BE2C (cell line): ENCODE data around the gene CD163. TPM values are rescaled to one million over a fixed set of nuclear protein-coding genes. Genes with fewer than 3 reads are reported as not detected.
"Not testable (repeated sequence)": the region's sequence is repeated elsewhere in the genome, so short reads cannot be mapped to it uniquely, and the experiment has no call there.

Source experiments
- DNase-seq: peaks from one replicate; pipeline ENCODE4 v3.0.0-alpha.2; 2020
- H3K27me3 ChIP-seq: fragments of 250-450 bp; sonication (Bioruptor Pico); 2 replicates; pipeline ENCODE4 v1.5.1; 2020; ENCODE audit warnings: mild to moderate bottlenecking
- H3K36me3 ChIP-seq: fragments of 250-450 bp; sonication (Bioruptor Pico); 2 replicates; pipeline ENCODE4 v1.5.1; 2020; ENCODE audit warnings: mild to moderate bottlenecking
- H3K4me1 ChIP-seq: fragments of 250-450 bp; sonication (Bioruptor Pico); 2 replicates; pipeline ENCODE4 v1.5.1; 2020
- H3K4me3 ChIP-seq: 2 replicates; pipeline ENCODE4 v1.5.1; 2011; ENCODE audit warnings: low read depth, low read length
- H3K9me3 ChIP-seq: fragments of 250-450 bp; sonication (Bioruptor Pico); 2 replicates; pipeline ENCODE4 v1.5.1; 2020
- CTCF ChIP-seq: IDR thresholded peaks from 2 replicates; pipeline ENCODE4 v1.5.1; 2012; ENCODE audit warnings: mild to moderate bottlenecking, low read depth, low read length
- polyA plus RNA-seq: library from polyadenylated mRNA; unstranded; fragments of >200 nt; gene quantifications from one replicate; pipeline ENCODE4 v1.2.1, GENCODE V29; 2012; ENCODE audit warnings: low read depth, missing spikeins; ENCODE audit not compliant: insufficient read length, insufficient read depth

CD163 gene
- not detected for polyA plus RNA-seq

- H3K4me1 ChIP-seq, result no peaks in the 10 kb centered on the region
- no peak for TF ChIP-seq CTCF
- DNase-seq, result no peak
- H3K9me3 ChIP-seq, result no peaks in the 10 kb centered on the region
- H3K27me3 ChIP-seq, result peaks cover 9% of the 10 kb centered on the region
- no peak within 1 kb of the TSS for H3K4me3 ChIP-seq
- no peaks in the 10 kb centered on the region for H3K36me3 ChIP-seq
Measured at GRCh38 chr12:7503686-7504415, at the start of gene CD163. Gene CD163, minus strand, starts transcription at chr12:7503777. Its CDS starts 87 bp downstream, at chr12:7503690.

GRCh38 chr12:7542813-7543212 lies 39.2 kb upstream of the CD163 start:
- no peaks in the 10 kb centered on the region for H3K9me3 ChIP-seq
- 0 out of 2 replicates have a peak, but pooled peaks cover 3% of the 10 kb centered on the region for H3K27me3 ChIP-seq
- H3K36me3 ChIP-seq, result no peaks in the 10 kb centered on the region
- H3K4me3 ChIP-seq, result no peak overlapping the region
- DNase-seq, result no peak
- TF ChIP-seq CTCF, result no peak
- H3K4me1 ChIP-seq, result no peaks in the 10 kb centered on the region

GRCh38 chr12:7542046-7542445 lies 38.5 kb upstream of the CD163 start:
- H3K9me3 ChIP-seq, result no peaks in the 10 kb centered on the region
- H3K4me3 ChIP-seq, result no peak overlapping the region
- no peak for DNase-seq
- TF ChIP-seq CTCF, result no peak
- H3K36me3 ChIP-seq, result no peaks in the 10 kb centered on the region
- no peaks in the 10 kb centered on the region for H3K4me1 ChIP-seq
- 0 out of 2 replicates have a peak, but pooled peaks cover 3% of the 10 kb centered on the region for H3K27me3 ChIP-seq

- H3K27me3 ChIP-seq, result no peaks in the 10 kb centered on the region; the same call in 1 of the 2 replicates
- H3K9me3 ChIP-seq, result no peaks in the 10 kb centered on the region
- no peak overlapping the region for H3K4me3 ChIP-seq
- no peak for TF ChIP-seq CTCF
- no peak for DNase-seq
- H3K4me1 ChIP-seq, result no peaks in the 10 kb centered on the region
- no peaks in the 10 kb centered on the region for H3K36me3 ChIP-seq
Measured at GRCh38 chr12:7514416-7514815, 10.8 kb upstream of the CD163 start.

- Histone ChIP-seq H3K4me3 (no peak overlapping the region), H3K4me1 (no peaks in the 10 kb centered on the region)
- DNase-seq, result no peak
Measured at GRCh38 chr12:7512553-7512952, 9.0 kb upstream of the CD163 start.

GRCh38 chr12:7509793-7510470 lies 6.4 kb upstream of the CD163 start:
- not testable (repeated sequence) for H3K4me3 ChIP-seq, H3K9me3 ChIP-seq, H3K4me1 ChIP-seq, DNase-seq, H3K27me3 ChIP-seq, H3K36me3 ChIP-seq

More at GRCh38 chr12:7512553-7512952, 9.0 kb upstream of the CD163 start:
- Histone ChIP-seq H3K27me3 (no peaks in the 10 kb centered on the region; the same call in 1 of the 2 replicates), H3K36me3 (no peaks in the 10 kb centered on the region), H3K9me3 (no peaks in the 10 kb centered on the region)
- TF ChIP-seq CTCF, result no peak
